GM12878 (cell line): ENCODE measurements around the gene LRR1. TPM values are rescaled to one million over a fixed set of nuclear protein-coding genes. Genes with fewer than 3 reads are reported as not detected.

Experiments
- BCL11A ChIP-seq: IDR thresholded peaks from 2 replicates; pipeline ENCODE4 v1.6.1; 2011; ENCODE audit warnings: low read depth, low read length
- BHLHE40 ChIP-seq, 2 experiments: fragments of 450-650 bp in 1 of 2; IDR thresholded peaks; 2 replicates each; pipeline ENCODE4 v1.6.1; 2011 to 2017; ENCODE audit warnings: low read depth in 2 of 2, borderline replicate concordance in 1 of 2, improper control_type of control experiment in 1 of 2, low read length in 1 of 2, mild to moderate bottlenecking in 1 of 2
- CHD1 ChIP-seq: IDR thresholded peaks from 2 replicates; pipeline ENCODE4 v1.6.1; 2012; ENCODE audit warnings: low read depth, low read length, improper control_type of control experiment
- ETV6 ChIP-seq, 2 experiments: fragments of 450-650 bp in 1 of 2; IDR thresholded peaks in 1 of 2; conservative IDR thresholded peaks in 1 of 2; 2 replicates each; pipeline ENCODE4 v1.6.1; 2014; ENCODE audit warnings: antibody characterized with exemption in 1 of 2, borderline replicate concordance in 1 of 2, low read depth in 1 of 2, mild to moderate bottlenecking in 1 of 2, moderate library complexity in 1 of 2
- EZH2 ChIP-seq: IDR thresholded peaks from 2 replicates; pipeline ENCODE4 v1.6.1; 2012; ENCODE audit warnings: low read depth, mild to moderate bottlenecking, control low read depth, inconsistent platforms, low read length, borderline replicate concordance; ENCODE audit not compliant: control insufficient read depth
- KDM1A ChIP-seq: fragments of 200-600 bp; sonication (generic); IDR thresholded peaks from 2 replicates; pipeline ENCODE4 v1.6.1; 2016; ENCODE audit warnings: borderline replicate concordance
- LARP7 ChIP-seq: fragments of 450-650 bp; IDR thresholded peaks from 2 replicates; pipeline ENCODE4 v1.6.1; 2017; ENCODE audit warnings: mild to moderate bottlenecking
- NBN ChIP-seq: fragments of 450-650 bp; IDR thresholded peaks from 2 replicates; pipeline ENCODE4 v1.6.1; 2016
- NR2C2 ChIP-seq: IDR thresholded peaks from 2 replicates; pipeline ENCODE4 v1.6.1; 2011; ENCODE audit warnings: borderline replicate concordance, low read depth; ENCODE audit not compliant: control insufficient read depth, insufficient read length
- NRF1 ChIP-seq: conservative IDR thresholded peaks from 2 replicates; pipeline ENCODE4 v1.6.1; 2011; ENCODE audit warnings: mild to moderate bottlenecking, low read depth, low read length, improper control_type of control experiment
- RAD21 ChIP-seq: IDR thresholded peaks from 2 replicates; pipeline ENCODE4 v1.6.1; 2011; ENCODE audit warnings: mild to moderate bottlenecking, low read depth, low read length, moderate library complexity; ENCODE audit not compliant: insufficient read depth
- SIN3A ChIP-seq: IDR thresholded peaks from 2 replicates; pipeline ENCODE4 v1.6.1; 2012; ENCODE audit warnings: low read depth, low read length, improper control_type of control experiment
- SMAD1 ChIP-seq: fragments of 450-650 bp; IDR thresholded peaks from 2 replicates; pipeline ENCODE4 v1.6.1; 2018; ENCODE audit warnings: mild to moderate bottlenecking, low read depth; ENCODE audit not compliant: partially characterized antibody
- TARDBP ChIP-seq: IDR thresholded peaks from 2 replicates; pipeline ENCODE4 v1.6.1; 2016; ENCODE audit warnings: borderline replicate concordance
- TBL1XR1 ChIP-seq: IDR thresholded peaks from 2 replicates; pipeline ENCODE4 v1.6.1; 2012; ENCODE audit warnings: low read depth, low read length, improper control_type of control experiment
- TCF12 ChIP-seq: IDR thresholded peaks from 2 replicates; pipeline ENCODE4 v1.6.1; 2011; ENCODE audit warnings: low read depth, mild to moderate bottlenecking, low read length
- ZNF24 ChIP-seq: fragments of 450-650 bp; IDR thresholded peaks from 2 replicates; pipeline ENCODE4 v1.6.1; 2017; ENCODE audit warnings: antibody characterized with exemption, mild to moderate bottlenecking
- ZNF384 ChIP-seq: IDR thresholded peaks from 2 replicates; pipeline ENCODE4 v1.6.1; 2012; ENCODE audit warnings: low read depth, mild to moderate bottlenecking, low read length, improper control_type of control experiment, borderline replicate concordance
- ZSCAN29 ChIP-seq: fragments of 450-650 bp; IDR thresholded peaks from 2 replicates; pipeline ENCODE4 v1.6.1; 2017; ENCODE audit warnings: mild to moderate bottlenecking, moderate library complexity
- polyA plus RNA-seq, 11 experiments: library from polyadenylated mRNA; depleted of rRNA in 4 of 11; unstranded in 6 of 11; stranded (reverse) in 5 of 11; fragments of >200 nt; fragmentation: Nextera tagmentation in 4 of 11; fragmentation: Illumina TruSeq in 1 of 11; extraction: Ambion mirVana in 4 of 11; extraction: Trizol in 1 of 11; gene quantifications; 1 replicate in 1 of 11; 2 replicates in 10 of 11; pipeline versions ENCODE4 v1.2.1 to v1.2.3, GENCODE V29; 2011 to 2016; ENCODE audit warnings: inconsistent platforms in 2 of 11, missing spikeins in 2 of 11, low read depth in 1 of 11
- total RNA-seq, 4 experiments: library from RNA; depleted of rRNA in 3 of 4; stranded (reverse); fragments of >200 nt in 3 of 4; fragmentation: Illumina TruSeq in 1 of 4; extraction: Trizol in 1 of 4; gene quantifications; 2 replicates each; pipeline versions ENCODE4 v1.2.1 to v1.2.3, GENCODE V29; 2013 to 2021
- TF ChIP-seq, protein P1 (sequence below): IDR thresholded peaks from 2 replicates; pipeline ENCODE4 v1.6.1; 2012; ENCODE audit warnings: low read depth, low read length, improper control_type of control experiment
- TF ChIP-seq, protein P2 (sequence below): fragments of 450-650 bp; IDR thresholded peaks from 2 replicates; pipeline ENCODE4 v1.6.1; 2018; ENCODE audit warnings: borderline replicate concordance, mild to moderate bottlenecking; ENCODE audit not compliant: partially characterized antibody
- TF ChIP-seq, protein P3 (sequence below): IDR thresholded peaks from 2 replicates; pipeline ENCODE4 v1.6.1; 2012; ENCODE audit warnings: low read depth, low read length, improper control_type of control experiment
- TF ChIP-seq, protein P4 (sequence below): fragments of 450-650 bp; IDR thresholded peaks from 2 replicates; pipeline ENCODE4 v1.6.1; 2016; ENCODE audit warnings: mild to moderate bottlenecking
- TF ChIP-seq, protein P5 (sequence below): IDR thresholded peaks from 2 replicates; pipeline ENCODE4 v1.6.1; 2011; ENCODE audit warnings: low read depth, mild to moderate bottlenecking, low read length, moderate library complexity, borderline replicate concordance; ENCODE audit errors: extremely low read depth

LRR1 gene
- total and polyA plus RNA-seq, 10 of the 15 experiments (the other 5 are each of a cell fraction or from before 2014, with no cell fraction given): 36.9 to 110 (median 53.1) TPM

DNA sequence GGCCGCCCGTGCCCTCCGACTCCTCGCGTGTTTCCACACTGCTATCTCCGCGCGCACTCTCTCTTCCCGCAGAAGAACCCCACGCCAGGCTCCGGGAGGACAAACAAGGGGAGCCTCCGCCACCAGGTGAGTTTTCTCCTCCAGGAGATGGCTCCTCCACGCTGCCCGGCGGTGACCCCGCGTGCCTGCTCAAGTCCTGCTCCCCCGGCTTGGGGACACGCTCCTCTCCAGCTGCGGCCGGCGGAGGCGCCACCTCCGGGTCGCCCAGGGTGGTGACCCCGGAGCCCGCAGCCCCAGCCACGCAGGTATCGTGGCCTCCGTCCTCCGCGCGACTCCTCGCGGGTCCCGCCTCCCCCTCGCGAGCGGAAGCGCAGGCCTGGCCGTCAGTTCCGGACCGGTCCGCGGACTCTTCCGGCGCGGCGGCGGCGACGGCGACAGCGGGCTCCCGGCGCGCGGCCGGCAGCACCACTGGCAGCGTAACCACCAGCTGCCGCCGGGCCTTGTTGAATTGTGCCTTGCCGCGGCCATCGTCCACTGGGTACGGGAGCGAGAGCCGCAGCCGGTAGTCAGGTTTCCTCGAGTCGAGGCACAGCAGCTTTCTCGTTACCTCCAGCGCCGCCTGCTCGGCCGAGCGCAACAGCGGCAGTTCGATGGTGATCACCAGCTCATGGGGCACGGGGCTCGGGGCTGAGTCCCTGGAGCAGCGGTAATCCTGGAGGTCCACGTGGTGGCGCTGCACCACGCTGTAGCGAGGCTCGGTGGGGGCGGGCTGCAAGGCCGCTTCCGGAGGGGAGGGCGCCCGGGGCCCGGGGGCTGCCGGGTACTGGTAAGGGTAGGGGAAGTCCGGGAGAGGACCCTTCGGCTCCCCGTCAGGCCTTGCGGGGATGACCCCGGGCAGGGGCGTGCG is 35.2 kb downstream of the LRR1 start (continued):
- TF ChIP-seq KDM1A (no peak), TARDBP (no peak; the same call in 1 of the 2 replicates), TCF12 (peak; percentile 42; the same call in 1 of the 2 replicates), CHD1 (peak; percentile 86; the same call in 1 of the 2 replicates), EZH2 (no peak), ZNF24 (no peak; the same call in 1 of the 2 replicates), RAD21 (peak; percentile 88), ETV6 (conservative IDR thresholded peaks at IDR 0.05 in 1 of 2, IDR thresholded peaks at IDR 0.05 in 1 of 2; ENCODE audit: borderline replicate concordance in 1 of 2, low read depth in 1 of 2) (no peak; a peak in 1 of 4 replicates), NRF1 (no peak), SIN3A (peak; percentile 84; the same call in 1 of the 2 replicates), LARP7 (peak; percentile 87), ZNF384 (no peak), ZSCAN29 (no peak; the same call in 1 of the 2 replicates), NBN (peak; percentile 91), SMAD1 (no peak), BHLHE40 (IDR thresholded peaks at IDR 0.05; ENCODE audit: borderline replicate concordance in 1 of 2, low read depth in 2 of 2, low read length in 1 of 2) (peak; percentile 55 to 60; a peak in 2 of 4 replicates), BCL11A (no peak), NR2C2 (no peak), TBL1XR1 (0 out of 2 replicates have a peak, but pooled peaks have one; percentile 19)
- TF ChIP-seq, protein P1, sequence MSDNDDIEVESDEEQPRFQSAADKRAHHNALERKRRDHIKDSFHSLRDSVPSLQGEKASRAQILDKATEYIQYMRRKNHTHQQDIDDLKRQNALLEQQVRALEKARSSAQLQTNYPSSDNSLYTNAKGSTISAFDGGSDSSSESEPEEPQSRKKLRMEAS: no peak
- TF ChIP-seq, protein P2, sequence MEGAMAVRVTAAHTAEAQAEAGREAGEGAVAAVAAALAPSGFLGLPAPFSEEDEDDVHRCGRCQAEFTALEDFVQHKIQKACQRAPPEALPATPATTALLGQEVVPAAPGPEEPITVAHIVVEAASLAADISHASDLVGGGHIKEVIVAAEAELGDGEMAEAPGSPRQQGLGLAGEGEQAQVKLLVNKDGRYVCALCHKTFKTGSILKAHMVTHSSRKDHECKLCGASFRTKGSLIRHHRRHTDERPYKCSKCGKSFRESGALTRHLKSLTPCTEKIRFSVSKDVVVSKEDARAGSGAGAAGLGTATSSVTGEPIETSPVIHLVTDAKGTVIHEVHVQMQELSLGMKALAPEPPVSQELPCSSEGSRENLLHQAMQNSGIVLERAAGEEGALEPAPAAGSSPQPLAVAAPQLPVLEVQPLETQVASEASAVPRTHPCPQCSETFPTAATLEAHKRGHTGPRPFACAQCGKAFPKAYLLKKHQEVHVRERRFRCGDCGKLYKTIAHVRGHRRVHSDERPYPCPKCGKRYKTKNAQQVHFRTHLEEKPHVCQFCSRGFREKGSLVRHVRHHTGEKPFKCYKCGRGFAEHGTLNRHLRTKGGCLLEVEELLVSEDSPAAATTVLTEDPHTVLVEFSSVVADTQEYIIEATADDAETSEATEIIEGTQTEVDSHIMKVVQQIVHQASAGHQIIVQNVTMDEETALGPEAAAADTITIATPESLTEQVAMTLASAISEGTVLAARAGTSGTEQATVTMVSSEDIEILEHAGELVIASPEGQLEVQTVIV: no peak
- TF ChIP-seq, protein P3, sequence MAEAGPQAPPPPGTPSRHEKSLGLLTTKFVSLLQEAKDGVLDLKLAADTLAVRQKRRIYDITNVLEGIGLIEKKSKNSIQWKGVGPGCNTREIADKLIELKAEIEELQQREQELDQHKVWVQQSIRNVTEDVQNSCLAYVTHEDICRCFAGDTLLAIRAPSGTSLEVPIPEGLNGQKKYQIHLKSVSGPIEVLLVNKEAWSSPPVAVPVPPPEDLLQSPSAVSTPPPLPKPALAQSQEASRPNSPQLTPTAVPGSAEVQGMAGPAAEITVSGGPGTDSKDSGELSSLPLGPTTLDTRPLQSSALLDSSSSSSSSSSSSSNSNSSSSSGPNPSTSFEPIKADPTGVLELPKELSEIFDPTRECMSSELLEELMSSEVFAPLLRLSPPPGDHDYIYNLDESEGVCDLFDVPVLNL: peak; percentile 34; the same call in 1 of the 2 replicates
- TF ChIP-seq, protein P4, sequence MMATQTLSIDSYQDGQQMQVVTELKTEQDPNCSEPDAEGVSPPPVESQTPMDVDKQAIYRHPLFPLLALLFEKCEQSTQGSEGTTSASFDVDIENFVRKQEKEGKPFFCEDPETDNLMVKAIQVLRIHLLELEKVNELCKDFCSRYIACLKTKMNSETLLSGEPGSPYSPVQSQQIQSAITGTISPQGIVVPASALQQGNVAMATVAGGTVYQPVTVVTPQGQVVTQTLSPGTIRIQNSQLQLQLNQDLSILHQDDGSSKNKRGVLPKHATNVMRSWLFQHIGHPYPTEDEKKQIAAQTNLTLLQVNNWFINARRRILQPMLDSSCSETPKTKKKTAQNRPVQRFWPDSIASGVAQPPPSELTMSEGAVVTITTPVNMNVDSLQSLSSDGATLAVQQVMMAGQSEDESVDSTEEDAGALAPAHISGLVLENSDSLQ: no peak
- TF ChIP-seq, protein P5, sequence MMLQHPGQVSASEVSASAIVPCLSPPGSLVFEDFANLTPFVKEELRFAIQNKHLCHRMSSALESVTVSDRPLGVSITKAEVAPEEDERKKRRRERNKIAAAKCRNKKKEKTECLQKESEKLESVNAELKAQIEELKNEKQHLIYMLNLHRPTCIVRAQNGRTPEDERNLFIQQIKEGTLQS: no peak
